Muscle layer of colon (tissue), 2 donors: Measurements from ENCODE around the gene KIZ.

ENCODE experiments used
- H3K27ac ChIP-seq: one replicate; pipeline ENCODE4 v1.7.0; 2013; ENCODE audit warnings: low read depth, mild to moderate bottlenecking, low read length, moderate library complexity
- H3K27me3 ChIP-seq, 2 donors: one replicate each; pipeline ENCODE4 v1.7.0; 2013; ENCODE audit warnings: low read length in 2 of 2, mild to moderate bottlenecking in 2 of 2; ENCODE audit not compliant: insufficient read depth in 2 of 2, control insufficient read depth in 1 of 2
- H3K36me3 ChIP-seq: one replicate; pipeline ENCODE4 v1.7.0; 2013; ENCODE audit warnings: mild to moderate bottlenecking, low read length; ENCODE audit not compliant: insufficient read depth
- H3K4me1 ChIP-seq: one replicate; pipeline ENCODE4 v1.7.0; 2013; ENCODE audit warnings: mild to moderate bottlenecking, low read length; ENCODE audit not compliant: insufficient read depth
- H3K4me3 ChIP-seq, 2 donors: one replicate each; pipeline ENCODE4 v1.7.0; 2013; ENCODE audit warnings: low read length in 2 of 2, low read depth in 1 of 2, mild to moderate bottlenecking in 1 of 2, moderate library complexity in 1 of 2
- H3K9ac ChIP-seq: one replicate; pipeline ENCODE4 v1.7.0; 2013; ENCODE audit warnings: low read length
- H3K9me3 ChIP-seq: one replicate; pipeline ENCODE4 v1.7.0; 2013; ENCODE audit warnings: mild to moderate bottlenecking, low read length
- donor health status: abdominal sarcoma.
- donor health status: Adenocarcinoma of cecum.

KIZ gene

GRCh38 chr20:21106171-21107017 is 19.5 kb upstream of the KIZ start, which contains the start of gene LINC00237:
TSS of gene LINC00237 (minus strand) at chr20:21106358.
- Histone ChIP-seq H3K36me3 (no peaks in the 10 kb centered on the region), H3K9me3 (no peaks in the 10 kb centered on the region), H3K4me3 (no peak within 1 kb of the TSS), H3K9ac (no peak within 1 kb of the TSS), H3K4me1 (peaks cover 15% of the 10 kb centered on the region), H3K27me3 (peaks cover 48 to 56% of the 10 kb centered on the region in 2 donors), H3K27ac (no peak within 1 kb of the TSS)

- H3K36me3 ChIP-seq, result no peaks in the 10 kb centered on the region
- H3K4me1 ChIP-seq, result peaks cover 6% of the 10 kb centered on the region
- H3K4me3 ChIP-seq, result no peak overlapping the region
- H3K9ac ChIP-seq, result no peak overlapping the region
- H3K27ac ChIP-seq, result no peak overlapping the region
- H3K27me3 ChIP-seq, result peaks cover 23 to 29% of the 10 kb centered on the region in 2 donors
- no peaks in the 10 kb centered on the region for H3K9me3 ChIP-seq
These were observed 16.7 kb upstream of the KIZ start for GRCh38 chr20:21109144-21109543.

- Histone ChIP-seq H3K9me3 (no peaks in the 10 kb centered on the region), H3K4me1 (no peaks in the 10 kb centered on the region), H3K4me3 (no peak overlapping the region), H3K36me3 (no peaks in the 10 kb centered on the region), H3K27me3 (peaks cover 11 to 12% of the 10 kb centered on the region in 2 donors), H3K9ac (no peak overlapping the region), H3K27ac (no peak overlapping the region)
These were observed 15.1 kb upstream of the KIZ start for GRCh38 chr20:21110811-21111210.

- Histone ChIP-seq H3K36me3 (no peaks in the 10 kb centered on the region), H3K27ac (no peak overlapping the region), H3K4me3 (no peak overlapping the region), H3K9ac (no peak overlapping the region), H3K4me1 (no peaks in the 10 kb centered on the region), H3K27me3 (peaks cover 6 to 9% of the 10 kb centered on the region in 2 donors), H3K9me3 (no peaks in the 10 kb centered on the region)
These were observed 14.5 kb upstream of the KIZ start for GRCh38 chr20:21111416-21111815.

- no peaks in the 10 kb centered on the region for H3K4me1 ChIP-seq
- H3K9me3 ChIP-seq, result no peaks in the 10 kb centered on the region
- no peaks in the 10 kb centered on the region for H3K36me3 ChIP-seq
- peaks cover 0 to 5% of the 10 kb centered on the region in 2 donors for H3K27me3 ChIP-seq
- H3K4me3 ChIP-seq, result no peak overlapping the region
- no peak overlapping the region for H3K27ac ChIP-seq
- H3K9ac ChIP-seq, result no peak overlapping the region
These were observed 12.2 kb upstream of the KIZ start for GRCh38 chr20:21113697-21114096.

DNA sequence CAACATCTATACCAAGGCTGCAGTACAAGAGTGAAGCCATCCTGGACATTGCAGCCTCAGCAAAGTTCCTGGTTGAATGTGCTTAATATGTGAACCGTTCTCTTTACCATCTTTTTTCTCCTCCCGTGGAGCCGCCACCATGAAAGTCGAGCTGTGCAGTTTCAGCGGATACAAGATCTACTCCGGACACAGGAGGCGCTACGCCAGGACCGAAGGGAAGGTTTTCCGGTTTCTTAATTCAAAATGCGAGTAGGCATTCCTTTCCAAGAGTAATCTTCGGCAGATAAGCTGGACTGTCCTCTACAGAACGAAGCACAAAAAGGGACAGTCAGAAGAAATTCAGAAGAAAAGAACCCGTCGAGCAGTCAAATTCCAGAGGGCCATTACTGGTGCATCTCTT is 11.3 kb upstream of the KIZ start:
- no peaks in the 10 kb centered on the region for H3K36me3 ChIP-seq
- peaks cover 0 to 5% of the 10 kb centered on the region in 2 donors for H3K27me3 ChIP-seq
- no peak overlapping the region for H3K4me3 ChIP-seq
- H3K27ac ChIP-seq, result no peak overlapping the region
- H3K9me3 ChIP-seq, result no peaks in the 10 kb centered on the region
- no peaks in the 10 kb centered on the region for H3K4me1 ChIP-seq
- H3K9ac ChIP-seq, result no peak overlapping the region

DNA sequence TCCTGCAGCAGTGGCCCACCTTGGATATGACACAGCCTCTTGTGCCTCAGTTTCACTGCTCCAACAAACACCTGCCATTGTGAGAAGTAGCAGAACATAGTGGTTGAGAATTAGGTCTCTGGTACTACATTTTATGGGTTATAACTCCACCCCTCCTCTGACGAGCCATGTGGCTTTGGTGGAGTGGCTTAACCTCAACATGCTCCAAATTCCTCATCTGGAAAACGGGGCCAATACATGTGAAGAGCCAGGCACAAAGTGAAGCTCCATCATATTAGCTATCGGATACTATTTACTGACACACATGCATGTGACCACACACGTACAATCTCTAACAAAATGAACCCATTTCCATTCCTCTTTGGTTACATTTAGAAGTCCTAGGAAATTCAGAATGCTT is 8.4 kb upstream of the KIZ start:
- Histone ChIP-seq H3K36me3 (no peaks in the 10 kb centered on the region), H3K9me3 (no peaks in the 10 kb centered on the region), H3K9ac (no peak overlapping the region), H3K27ac (no peak overlapping the region), H3K4me3 (no peak overlapping the region), H3K27me3 (peaks cover 0 to 5% of the 10 kb centered on the region in 2 donors), H3K4me1 (no peaks in the 10 kb centered on the region)

DNA sequence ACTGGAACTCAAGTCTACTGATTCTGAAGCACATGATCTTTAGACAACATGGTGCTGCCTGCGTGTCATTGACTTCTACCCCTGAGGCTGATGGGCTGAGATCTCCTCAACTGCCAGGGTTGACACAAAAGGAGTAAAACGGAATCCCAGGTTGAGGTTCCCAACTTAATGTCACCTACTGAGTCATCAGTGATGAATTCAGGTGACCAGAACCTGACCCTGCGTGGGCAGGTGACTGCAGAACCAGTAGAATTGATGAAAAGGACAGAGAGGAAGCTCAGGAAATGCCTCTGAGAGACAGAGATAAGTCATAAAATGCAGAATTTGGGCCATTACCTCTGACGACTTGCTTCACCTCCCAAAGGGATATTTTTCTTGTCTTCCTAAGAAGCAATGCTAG is 7.7 kb upstream of the KIZ start:
- peaks cover 0 to 5% of the 10 kb centered on the region in 2 donors for H3K27me3 ChIP-seq

DNA sequence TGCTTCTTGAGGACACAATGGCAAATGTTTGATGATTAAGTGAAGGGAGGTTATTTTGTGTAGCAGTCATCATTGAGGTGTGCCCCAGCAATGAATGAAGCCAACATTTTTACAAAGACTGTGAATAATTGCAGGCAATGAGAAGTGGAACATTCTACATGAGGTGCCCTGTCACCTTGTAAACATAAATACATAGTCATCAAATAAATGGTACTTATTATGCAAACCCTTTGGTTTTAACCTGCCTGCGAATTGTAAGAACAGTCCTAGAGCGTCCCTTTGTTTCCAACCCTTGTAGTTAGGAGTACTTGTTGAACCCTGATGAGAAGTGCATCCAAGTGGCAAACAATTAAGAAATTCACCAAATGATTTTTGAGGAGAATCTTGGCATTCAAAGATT is 7.1 kb upstream of the KIZ start:
- Histone ChIP-seq H3K4me1 (no peaks in the 10 kb centered on the region), H3K27ac (no peak overlapping the region), H3K36me3 (no peaks in the 10 kb centered on the region), H3K4me3 (no peak overlapping the region), H3K9ac (no peak overlapping the region), H3K9me3 (no peaks in the 10 kb centered on the region), H3K27me3 (peaks cover 0 to 5% of the 10 kb centered on the region in 2 donors)

More for the DNA sequence above, 7.7 kb upstream of the KIZ start:
- no peaks in the 10 kb centered on the region for H3K4me1 ChIP-seq
- no peaks in the 10 kb centered on the region for H3K9me3 ChIP-seq
- H3K36me3 ChIP-seq, result no peaks in the 10 kb centered on the region
- no peak overlapping the region for H3K9ac ChIP-seq
- no peak overlapping the region for H3K27ac ChIP-seq
- H3K4me3 ChIP-seq, result no peak overlapping the region

- Histone ChIP-seq H3K9me3 (no peaks in the 10 kb centered on the region), H3K4me1 (peaks cover 7% of the 10 kb centered on the region), H3K27ac (no peak overlapping the region), H3K27me3 (no peaks in the 10 kb centered on the region), H3K4me3 (no peak overlapping the region), H3K36me3 (no peaks in the 10 kb centered on the region), H3K9ac (no peak overlapping the region)
These were observed 1.7 kb upstream of the KIZ start for GRCh38 chr20:21124190-21124589.

DNA sequence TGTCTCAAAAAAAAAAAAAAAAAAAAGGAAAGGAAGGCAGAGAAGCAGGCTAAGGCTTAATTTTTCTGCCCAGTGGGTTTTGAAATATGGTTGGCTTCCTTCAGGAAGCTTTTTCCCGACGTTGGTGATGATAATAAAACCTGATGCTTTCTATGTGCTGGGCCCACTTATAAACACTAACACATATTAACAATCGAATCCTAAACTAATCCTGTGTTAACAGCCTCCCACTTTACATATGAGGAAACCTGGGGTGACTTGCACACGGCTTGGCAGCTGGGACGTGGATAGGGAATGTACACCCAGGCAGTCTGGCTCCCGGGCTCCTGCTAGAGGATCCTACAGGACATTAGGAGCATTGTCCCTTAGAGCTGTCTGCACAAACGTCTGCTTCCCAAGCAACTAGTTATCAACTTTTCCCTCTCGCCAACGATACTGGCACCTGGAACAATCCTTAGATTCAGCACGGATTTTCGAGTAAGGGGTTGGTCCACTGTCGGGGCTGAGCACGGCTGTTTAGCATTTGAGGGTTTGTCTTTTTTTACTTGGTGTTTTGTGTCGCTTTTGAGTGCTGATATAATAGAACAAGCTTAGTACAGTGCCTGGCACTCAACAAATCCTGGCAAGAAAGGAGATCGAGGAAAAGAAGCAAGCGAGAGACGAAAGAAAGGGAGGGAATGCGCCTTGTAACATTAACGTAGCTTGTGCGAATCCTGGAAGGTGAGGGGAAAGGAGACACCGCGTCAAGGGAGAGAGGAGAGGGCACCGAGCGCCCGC is 622 bp upstream of the KIZ start:
- Histone ChIP-seq H3K4me3 (peak overlapping the region; percentile 67 to 93), H3K9me3 (no peaks in the 10 kb centered on the region), H3K27me3 (no peaks in the 10 kb centered on the region), H3K9ac (peak overlapping the region; percentile 29), H3K27ac (peak overlapping the region; percentile 57), H3K36me3 (no peaks in the 10 kb centered on the region), H3K4me1 (peaks cover 12% of the 10 kb centered on the region)
